ENCODE data around the gene TMIGD2. TPM values are rescaled to one million over a fixed set of nuclear protein-coding genes. Genes with fewer than 3 reads are reported as not detected.
A peak's percentile ranks its signal among the peaks of the same experiment; 100 is the strongest.
"Not testable (repeated sequence)": the region's sequence is repeated elsewhere in the genome, so short reads cannot be mapped to it uniquely, and the experiment has no call there.

Gene TMIGD2
- total and polyA plus RNA-seq, 2 experiments from 2014 or later: 0.84 to 2.5 TPM

- Histone ChIP-seq H3K9me3 (ENCODE audit: low read depth) (no peaks in the 10 kb centered on the region), H3K27ac (peak within 1 kb of the TSS; percentile 93), H3K27me3 (no peaks in the 10 kb centered on the region), H3K36me3 (peaks cover 17% of the 10 kb centered on the region), H3K4me3 (peak within 1 kb of the TSS; percentile 59), H3K4me1 (ENCODE audit: low read depth) (peaks cover 3% of the 10 kb centered on the region)
- DNase-seq (ENCODE audit: low read depth in 1 of 2, low spot score in 1 of 2): peak; percentile 100
- TF ChIP-seq CTCF (IDR thresholded peaks at IDR 0.05; ENCODE audit: low read depth, low read length): peak; percentile 61
These were observed 55.2 kb downstream of the TMIGD2 start, which contains the start of gene YJU2 for GRCh38 chr19:4246767-4247593. TSS of gene YJU2 (plus strand) at chr19:4247080. CDS start at chr19:4247147, 67 bp downstream.

GRCh38 chr19:4245938-4246337 lies 56.3 kb downstream of the TMIGD2 start:
- not testable (repeated sequence) for H3K4me3 ChIP-seq; H3K27me3 ChIP-seq; H3K9me3 ChIP-seq (ENCODE audit: low read depth); H3K4me1 ChIP-seq (ENCODE audit: low read depth); H3K36me3 ChIP-seq; DNase-seq (ENCODE audit: low read depth in 1 of 2, low spot score in 1 of 2)
- peak overlapping the region; percentile 93 for H3K27ac ChIP-seq

Other genes with a start within 250 kb of the TMIGD2 start
- 14.6 and 20.5 TPM in 2 replicates for gene ZBTB7A, start 235.5 kb downstream of the TMIGD2 start, total RNA-seq
- gene ZBTB7A, start 235.5 kb downstream of the TMIGD2 start, polyA plus RNA-seq: 17.2 and 18.6 TPM in 2 replicates
- gene MAP2K2, start 178.3 kb downstream of the TMIGD2 start, total RNA-seq: 220 and 240 TPM in 2 replicates
- 217 and 219 TPM in 2 replicates for gene MAP2K2, start 178.3 kb downstream of the TMIGD2 start, polyA plus RNA-seq
- gene CREB3L3, start 148.8 kb downstream of the TMIGD2 start, total RNA-seq: not detected in 2 replicates
- not detected in 2 replicates for gene CREB3L3, start 148.8 kb downstream of the TMIGD2 start, polyA plus RNA-seq
- gene SIRT6, start 119.8 kb downstream of the TMIGD2 start, total RNA-seq: 29.5 and 34.2 TPM in 2 replicates
- gene SIRT6, start 119.8 kb downstream of the TMIGD2 start, polyA plus RNA-seq: 8.8 and 11.3 TPM in 2 replicates
- 4.6 and 7.4 TPM in 2 replicates for gene ANKRD24, start 119.7 kb downstream of the TMIGD2 start, total RNA-seq
- 3.5 and 6.2 TPM in 2 replicates for gene ANKRD24, start 119.7 kb downstream of the TMIGD2 start, polyA plus RNA-seq
- not detected in 2 replicates for gene EBI3, start 72.9 kb downstream of the TMIGD2 start, total RNA-seq
- 0.44 TPM in 1 of 2 replicates, not detected in the other for gene EBI3, start 72.9 kb downstream of the TMIGD2 start, polyA plus RNA-seq
- 27.5 and 30.4 TPM in 2 replicates for gene YJU2, start 55.3 kb downstream of the TMIGD2 start, total RNA-seq
- gene YJU2, start 55.3 kb downstream of the TMIGD2 start, polyA plus RNA-seq: 19.1 and 24.7 TPM in 2 replicates
- gene SHD, start 23.1 kb downstream of the TMIGD2 start, total RNA-seq: 78.4 and 144 TPM in 2 replicates
- gene SHD, start 23.1 kb downstream of the TMIGD2 start, polyA plus RNA-seq: 93.2 and 129 TPM in 2 replicates
- gene FSD1, start 2.2 kb upstream of the TMIGD2 start, total RNA-seq: 16.3 and 24.7 TPM in 2 replicates
- gene FSD1, start 2.2 kb upstream of the TMIGD2 start, polyA plus RNA-seq: 18.5 and 23.2 TPM in 2 replicates
- 12.3 and 18.0 TPM in 2 replicates for gene STAP2, start 36.4 kb upstream of the TMIGD2 start, total RNA-seq
- gene STAP2, start 36.4 kb upstream of the TMIGD2 start, polyA plus RNA-seq: 18.7 and 20.3 TPM in 2 replicates
- gene MPND, start 41.2 kb upstream of the TMIGD2 start, total RNA-seq: 14.4 and 19.8 TPM in 2 replicates
- gene MPND, start 41.2 kb upstream of the TMIGD2 start, polyA plus RNA-seq: 19.2 and 24.3 TPM in 2 replicates
- 87.2 and 97.9 TPM in 2 replicates for gene SH3GL1, start 98.2 kb upstream of the TMIGD2 start, total RNA-seq
- gene SH3GL1, start 98.2 kb upstream of the TMIGD2 start, polyA plus RNA-seq: 92.6 and 92.8 TPM in 2 replicates
- gene CHAF1A, start 100.3 kb upstream of the TMIGD2 start, total RNA-seq: 15.3 and 20.0 TPM in 2 replicates
- gene CHAF1A, start 100.3 kb upstream of the TMIGD2 start, polyA plus RNA-seq: 19.7 and 38.9 TPM in 2 replicates
- gene UBXN6, start 155.4 kb upstream of the TMIGD2 start, total RNA-seq: 147 and 192 TPM in 2 replicates
- 33.7 and 46.2 TPM in 2 replicates for gene UBXN6, start 155.4 kb upstream of the TMIGD2 start, polyA plus RNA-seq
- gene HDGFL2, start 169.9 kb upstream of the TMIGD2 start, total RNA-seq: 186 and 246 TPM in 2 replicates
- 123 and 140 TPM in 2 replicates for gene HDGFL2, start 169.9 kb upstream of the TMIGD2 start, polyA plus RNA-seq
- gene PLIN4, start 216.1 kb upstream of the TMIGD2 start, total RNA-seq: 0.07 and 0.42 TPM in 2 replicates
- gene PLIN4, start 216.1 kb upstream of the TMIGD2 start, polyA plus RNA-seq: 0.54 and 0.81 TPM in 2 replicates
- gene PLIN5, start 232.8 kb upstream of the TMIGD2 start, total RNA-seq: 4.5 and 10.1 TPM in 2 replicates
- 8.7 and 10.8 TPM in 2 replicates for gene PLIN5, start 232.8 kb upstream of the TMIGD2 start, polyA plus RNA-seq
- gene LRG1, start 237.6 kb upstream of the TMIGD2 start, total RNA-seq: 0.49 and 0.66 TPM in 2 replicates
- 0.54 and 0.68 TPM in 2 replicates for gene LRG1, start 237.6 kb upstream of the TMIGD2 start, polyA plus RNA-seq

All from cardiac muscle cell (in vitro differentiated cells and primary cell).